NB4 (cell line): ENCODE results near the gene SP2.

ENCODE experiments used
- CTCF ChIP-seq: IDR thresholded peaks from one replicate; pipeline ENCODE4 v1.5.1; 2012; ENCODE audit warnings: low read depth, low read length
- MAX ChIP-seq: IDR thresholded peaks from 2 replicates; pipeline ENCODE4 v1.6.1; 2011; ENCODE audit warnings: low read depth, low read length
- MYC ChIP-seq: IDR thresholded peaks from 2 replicates; pipeline ENCODE4 v1.6.1; 2011; ENCODE audit warnings: low read depth, low read length
- POLR2A ChIP-seq: IDR thresholded peaks from 2 replicates; pipeline ENCODE4 v1.6.1; 2011; ENCODE audit warnings: mild to moderate bottlenecking; ENCODE audit not compliant: insufficient read length; ENCODE audit errors: extremely low read depth

DNA sequence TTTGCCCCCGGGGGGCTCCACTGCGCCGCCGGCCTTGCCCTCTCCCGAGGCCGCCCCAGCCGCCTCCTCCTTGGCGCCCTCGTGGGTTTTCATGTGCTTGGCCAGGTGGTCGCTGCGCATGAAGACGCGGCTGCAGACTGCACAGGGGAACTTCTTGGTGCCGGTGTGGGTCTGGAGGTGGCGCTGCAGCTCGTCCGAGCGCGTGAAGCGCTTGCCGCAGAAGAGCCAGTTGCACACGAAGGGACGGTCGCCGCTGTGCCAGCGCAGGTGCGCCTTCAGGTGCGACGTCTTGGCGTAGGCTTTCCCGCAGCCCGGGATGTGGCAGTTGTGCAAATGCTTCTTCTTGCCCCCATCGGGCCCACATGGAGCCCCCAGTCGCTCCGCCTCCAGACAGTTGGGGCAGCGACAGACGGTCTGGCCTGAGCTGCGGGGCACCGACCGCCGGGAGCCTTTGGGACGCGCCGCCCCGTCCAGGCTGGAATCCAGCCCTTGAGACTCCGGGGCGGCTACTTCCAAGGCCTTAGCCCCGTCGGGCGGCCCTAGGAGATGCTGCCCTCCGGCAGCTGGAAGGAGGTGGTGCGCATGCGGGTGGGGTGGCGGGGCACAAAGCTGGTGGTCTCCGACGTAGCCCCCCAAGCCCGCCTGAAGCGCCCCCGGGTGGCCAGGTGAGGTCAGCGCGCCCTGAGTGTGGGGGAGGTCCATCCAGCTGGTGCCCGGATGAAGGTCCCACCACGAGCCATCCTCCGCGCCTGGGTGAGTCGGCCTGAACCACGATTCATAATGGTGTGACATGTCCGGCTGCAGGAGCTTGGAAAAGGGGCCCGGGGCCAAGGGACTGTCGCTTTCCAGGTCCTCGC, 48.5 kb upstream of the SP2 start:
- TF ChIP-seq CTCF = no peak
- no peak for TF ChIP-seq MYC
- TF ChIP-seq POLR2A = no peak
- no peak for TF ChIP-seq MAX
